Naive thymus-derived CD8-positive, alpha-beta T cell (primary cell): Measurements from ENCODE around the gene DLG5. TPM values are rescaled to one million over a fixed set of nuclear protein-coding genes. Genes with fewer than 3 reads are reported as not detected.

ENCODE experiments used
- ATAC-seq, 2 donors: fragments of 150-1000 bp; cut with Tn5 transposase in 1 of 2; sonication (Bioruptor Pico), chemical (Tn5 transposase) in 1 of 2; 1 replicate in 1 of 2; 2 replicates in 1 of 2; pipeline ENCODE4 v1.10.0; 2021; ENCODE audit warnings: mild to moderate bottlenecking in 2 of 2, moderate library complexity in 2 of 2
- POLR2A ChIA-PET: fragments of 350-600 bp; sonication (Branson Sonifier 250); formaldehyde crosslinking; loops from one replicate; lab custom pipeline; 2021; ENCODE audit warnings: antibody characterized with exemption; lab: Charles Lee
- DNase-seq, 10 donors: peaks; one replicate each; pipeline versions ENCODE4 v3.0.0 to v3.0.0-alpha.2; 2020 to 2022
- H3K27ac Mint-ChIP-seq, 10 donors: one replicate each; pipeline ENCODE4 v1.8.0; 2020 to 2022; ENCODE audit warnings: mild to moderate bottlenecking in 10 of 10, mixed read lengths in 10 of 10, moderate library complexity in 4 of 10, inconsistent platforms in 1 of 10
- H3K27me3 Mint-ChIP-seq, 5 donors: one replicate each; pipeline ENCODE4 v1.8.0; 2021 to 2022; ENCODE audit warnings: mixed read lengths in 5 of 5
- H3K36me3 Mint-ChIP-seq, 3 donors: one replicate each; pipeline ENCODE4 v1.8.0; 2020 to 2022; ENCODE audit warnings: mixed read lengths in 3 of 3, mild to moderate bottlenecking in 2 of 3, inconsistent platforms in 1 of 3
- H3K4me1 Mint-ChIP-seq, 4 donors: one replicate each; pipeline ENCODE4 v1.8.0; 2021 to 2022; ENCODE audit warnings: mixed read lengths in 4 of 4
- H3K4me3 Mint-ChIP-seq, 10 donors: one replicate each; pipeline ENCODE4 v1.8.0; 2020 to 2022; ENCODE audit warnings: mild to moderate bottlenecking in 10 of 10, mixed read lengths in 10 of 10, moderate library complexity in 6 of 10, inconsistent platforms in 1 of 10
- H3K9me3 Mint-ChIP-seq, 9 donors: one replicate each; pipeline ENCODE4 v1.8.0; 2020 to 2022; ENCODE audit warnings: mixed read lengths in 9 of 9, mild to moderate bottlenecking in 3 of 9, inconsistent platforms in 1 of 9, moderate library complexity in 1 of 9
- polyA plus RNA-seq, 3 donors: library from polyadenylated mRNA; unstranded; fragments of 300-500 nt; fragmentation: Illumina TruSeq; gene quantifications; one replicate each; pipeline ENCODE4 v1.2.3, GENCODE V29; 2021
- total RNA-seq, 8 experiments: library from RNA in 2 of 8; stranded (reverse) in 2 of 8; gene quantifications; one replicate each; pipeline ENCODE4 v1.2.3 and lab custom pipeline; 2021 to 2026

DLG5 gene
- total and polyA plus RNA-seq, 5 experiments from 2014 or later = 0.04 to 0.55 (median 0.42) TPM; not detected in 1

GRCh38 chr10:77807706-77808105 is 118.8 kb downstream of the DLG5 start:
- no peak for ATAC-seq
- no peak overlapping the region for H3K27ac Mint-ChIP-seq
- POLR2A ChIA-PET = no interaction called here
- no peaks in the 10 kb centered on the region for H3K27me3 Mint-ChIP-seq
- no peak overlapping the region for H3K4me3 Mint-ChIP-seq
- H3K36me3 Mint-ChIP-seq = no peaks in the 10 kb centered on the region
- DNase-seq = no peak
- H3K4me1 Mint-ChIP-seq = no peaks in the 10 kb centered on the region
- no peaks in the 10 kb centered on the region for H3K9me3 Mint-ChIP-seq

DNA sequence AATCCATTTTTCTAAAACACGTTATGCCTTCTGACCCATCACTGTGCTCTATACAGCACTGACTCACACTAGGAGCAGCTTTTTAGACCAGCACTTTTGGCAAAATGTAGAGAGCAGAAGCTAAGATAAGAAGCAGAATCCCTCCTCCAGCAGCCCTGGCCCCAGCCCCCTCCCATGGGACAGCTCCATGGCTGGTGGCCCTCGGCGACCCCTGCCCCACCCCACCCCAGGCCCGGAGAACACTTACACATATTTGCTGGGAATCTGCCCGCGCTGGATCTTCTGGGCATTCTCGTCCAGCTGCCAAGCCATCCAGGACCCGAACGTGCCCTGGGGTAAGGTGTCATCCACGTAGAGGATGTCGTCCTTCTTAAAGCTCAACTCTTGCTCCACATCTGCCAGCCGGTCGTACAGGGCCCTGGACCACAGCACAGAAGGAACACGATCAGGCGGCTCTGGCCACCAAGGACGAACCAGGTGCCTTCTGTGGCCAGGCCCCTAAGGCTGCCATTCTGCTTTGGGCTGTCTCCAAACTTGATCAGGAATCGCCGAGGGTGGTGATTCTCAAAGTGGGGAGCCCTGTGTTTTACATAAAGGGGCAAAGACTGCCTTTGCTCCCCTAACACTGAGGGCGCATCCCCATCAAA is 119.9 kb downstream of the DLG5 start:
- Mint-ChIP-seq H3K4me1 (peaks cover 0 to 7% (median 2%) of the 10 kb centered on the region in 4 donors), H3K27me3 (no peaks in the 10 kb centered on the region), H3K27ac (no peak overlapping the region), H3K4me3 (no peak overlapping the region), H3K9me3 (no peaks in the 10 kb centered on the region), H3K36me3 (no peaks in the 10 kb centered on the region)
- ATAC-seq (no peak), DNase-seq (no peak)
- POLR2A ChIA-PET = no interaction called here

- POLR2A ChIA-PET = no interaction called here
- no peak for DNase-seq
- H3K4me1 Mint-ChIP-seq = peaks cover 7 to 16% (median 10%) of the 10 kb centered on the region in 4 donors
Observed at GRCh38 chr10:77805676-77806075, 120.9 kb downstream of the DLG5 start.

DNA sequence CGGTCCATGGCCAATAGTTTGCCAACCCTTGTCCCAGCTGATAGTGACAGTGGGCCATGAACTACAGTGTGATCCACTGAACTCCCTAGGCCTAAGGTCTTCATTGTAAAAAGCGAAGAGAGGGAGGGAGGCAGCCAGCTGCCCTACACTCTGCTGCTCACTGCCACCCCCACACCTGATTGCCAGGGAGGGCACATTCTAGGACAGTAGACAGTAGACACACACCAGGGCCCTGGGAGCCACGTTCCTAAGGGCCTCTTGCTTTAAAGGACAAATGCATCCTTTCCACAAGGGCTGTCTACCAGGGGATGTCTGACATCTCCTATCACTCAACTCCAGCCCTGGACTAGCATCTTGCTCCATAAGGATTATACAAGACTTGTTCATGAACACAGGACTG is 122.2 kb downstream of the DLG5 start:
- no peak overlapping the region for H3K27ac Mint-ChIP-seq
- POLR2A ChIA-PET = no interaction called here
- H3K27me3 Mint-ChIP-seq = no peaks in the 10 kb centered on the region
- DNase-seq (no peak), ATAC-seq (no peak)
- H3K4me1 Mint-ChIP-seq = peaks cover 7 to 18% (median 10%) of the 10 kb centered on the region in 4 donors
- no peaks in the 10 kb centered on the region for H3K36me3 Mint-ChIP-seq
- H3K4me3 Mint-ChIP-seq = no peak overlapping the region
- H3K9me3 Mint-ChIP-seq = no peaks in the 10 kb centered on the region

More at GRCh38 chr10:77805676-77806075, 120.9 kb downstream of the DLG5 start:
- Mint-ChIP-seq H3K9me3 (no peaks in the 10 kb centered on the region), H3K27ac (no peak overlapping the region), H3K36me3 (no peaks in the 10 kb centered on the region), H3K27me3 (no peaks in the 10 kb centered on the region), H3K4me3 (no peak overlapping the region)
- no peak for ATAC-seq

DNA sequence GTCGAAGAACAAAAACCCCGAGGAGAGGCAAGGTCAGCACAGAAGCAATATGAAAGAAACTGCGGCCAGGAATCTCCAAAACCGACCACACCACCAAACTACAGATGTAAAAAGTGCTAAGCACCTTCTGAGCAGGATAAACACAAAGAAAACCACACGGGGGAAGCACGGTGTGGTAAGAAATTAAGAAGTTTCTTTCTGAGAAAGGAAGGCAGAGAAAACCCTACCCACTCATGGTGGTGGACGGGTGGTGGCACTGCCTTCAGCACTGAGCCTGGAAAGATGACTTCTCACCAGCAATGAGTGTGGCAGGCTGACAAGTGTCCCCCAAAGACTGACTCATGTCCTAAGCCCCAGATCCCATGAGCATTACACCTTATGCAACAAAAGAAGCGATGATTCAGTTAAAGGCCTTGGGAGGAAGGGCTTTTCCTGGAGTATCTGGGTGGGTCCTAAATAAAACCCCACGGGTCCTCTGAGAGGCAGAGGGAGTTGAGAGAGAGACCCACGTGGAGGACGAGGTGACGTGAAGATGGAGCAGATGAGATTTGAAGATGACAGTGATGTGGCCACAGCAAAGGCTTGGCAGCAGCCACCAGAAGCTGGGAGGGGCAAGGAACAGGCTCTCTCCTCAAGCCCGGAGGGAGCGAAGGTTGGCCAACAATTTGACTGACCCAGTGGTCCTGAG is 124.9 kb downstream of the DLG5 start:
- peaks cover 7 to 18% (median 10%) of the 10 kb centered on the region in 4 donors for H3K4me1 Mint-ChIP-seq
- ATAC-seq (peak; percentile 67 to 78), DNase-seq (peak in 4 of 10 donors; percentile 5 to 45 (median 10))
- peak overlapping the region in 5 of 10 donors; percentile 23 to 53 (median 43) for H3K27ac Mint-ChIP-seq
- POLR2A ChIA-PET = no interaction called here
- no peaks in the 10 kb centered on the region for H3K36me3 Mint-ChIP-seq
- no peaks in the 10 kb centered on the region for H3K9me3 Mint-ChIP-seq
- H3K4me3 Mint-ChIP-seq = peak overlapping the region in 1 of 10 donors; percentile 12
- peaks cover 0 to 10% (median 2%) of the 10 kb centered on the region in 5 donors for H3K27me3 Mint-ChIP-seq

GRCh38 chr10:77800738-77801266 is 125.8 kb downstream of the DLG5 start:
- H3K9me3 Mint-ChIP-seq = no peaks in the 10 kb centered on the region
- ATAC-seq = no peak
- H3K36me3 Mint-ChIP-seq = no peaks in the 10 kb centered on the region
- no peak for DNase-seq
- peaks cover 0 to 10% (median 3%) of the 10 kb centered on the region in 5 donors for H3K27me3 Mint-ChIP-seq
- POLR2A ChIA-PET = no interaction called here
- peak overlapping the region in 4 of 10 donors; percentile 23 to 46 (median 32) for H3K27ac Mint-ChIP-seq
- peaks cover 7 to 18% (median 10%) of the 10 kb centered on the region in 4 donors for H3K4me1 Mint-ChIP-seq
- peak overlapping the region in 1 of 10 donors; percentile 1 for H3K4me3 Mint-ChIP-seq

- peaks cover 7 to 18% (median 10%) of the 10 kb centered on the region in 4 donors for H3K4me1 Mint-ChIP-seq
- H3K27ac Mint-ChIP-seq = peak overlapping the region in 1 of 10 donors; percentile 51
- peaks cover 0 to 10% (median 3%) of the 10 kb centered on the region in 5 donors for H3K27me3 Mint-ChIP-seq
- no peaks in the 10 kb centered on the region for H3K9me3 Mint-ChIP-seq
- no peak overlapping the region for H3K4me3 Mint-ChIP-seq
- DNase-seq = no peak
- POLR2A ChIA-PET = no interaction called here
- H3K36me3 Mint-ChIP-seq = no peaks in the 10 kb centered on the region
- ATAC-seq = no peak
Observed at GRCh38 chr10:77800320-77800719, 126.2 kb downstream of the DLG5 start.

GRCh38 chr10:77799352-77799751 is 127.2 kb downstream of the DLG5 start:
- DNase-seq (no peak), ATAC-seq (no peak)
- Mint-ChIP-seq H3K27me3 (peaks cover 0 to 10% (median 3%) of the 10 kb centered on the region in 5 donors), H3K9me3 (no peaks in the 10 kb centered on the region), H3K27ac (peak overlapping the region in 1 of 10 donors; percentile 51), H3K4me1 (peaks cover 7 to 18% (median 10%) of the 10 kb centered on the region in 4 donors), H3K4me3 (no peak overlapping the region), H3K36me3 (no peaks in the 10 kb centered on the region)
- POLR2A ChIA-PET = no interaction called here

DNA sequence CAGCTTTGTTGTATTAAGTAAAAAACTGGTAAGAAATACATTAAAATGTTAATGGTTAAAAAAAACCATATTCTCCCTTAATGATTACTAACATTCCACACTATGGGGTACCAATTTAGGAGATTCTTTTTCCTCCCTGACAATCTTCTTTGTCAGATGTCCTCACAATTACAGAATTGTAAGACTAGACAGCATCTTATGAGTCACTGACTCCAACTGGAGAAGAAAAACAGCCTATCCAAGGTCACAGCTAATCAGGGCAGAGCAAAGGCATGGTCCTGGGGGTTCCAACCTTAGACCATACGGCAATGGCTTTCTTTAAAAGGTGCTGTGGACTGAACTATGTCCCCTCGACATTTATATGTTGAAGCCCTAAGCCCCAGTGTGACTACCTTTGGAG is 127.6 kb downstream of the DLG5 start:
- POLR2A ChIA-PET = no interaction called here
- peaks cover 7 to 18% (median 10%) of the 10 kb centered on the region in 4 donors for H3K4me1 Mint-ChIP-seq
- no peak overlapping the region for H3K27ac Mint-ChIP-seq
- no peaks in the 10 kb centered on the region for H3K9me3 Mint-ChIP-seq
- no peak overlapping the region for H3K4me3 Mint-ChIP-seq
- no peak for ATAC-seq
- H3K27me3 Mint-ChIP-seq = peaks cover 0 to 10% (median 3%) of the 10 kb centered on the region in 5 donors
- H3K36me3 Mint-ChIP-seq = no peaks in the 10 kb centered on the region
- no peak for DNase-seq

DNA sequence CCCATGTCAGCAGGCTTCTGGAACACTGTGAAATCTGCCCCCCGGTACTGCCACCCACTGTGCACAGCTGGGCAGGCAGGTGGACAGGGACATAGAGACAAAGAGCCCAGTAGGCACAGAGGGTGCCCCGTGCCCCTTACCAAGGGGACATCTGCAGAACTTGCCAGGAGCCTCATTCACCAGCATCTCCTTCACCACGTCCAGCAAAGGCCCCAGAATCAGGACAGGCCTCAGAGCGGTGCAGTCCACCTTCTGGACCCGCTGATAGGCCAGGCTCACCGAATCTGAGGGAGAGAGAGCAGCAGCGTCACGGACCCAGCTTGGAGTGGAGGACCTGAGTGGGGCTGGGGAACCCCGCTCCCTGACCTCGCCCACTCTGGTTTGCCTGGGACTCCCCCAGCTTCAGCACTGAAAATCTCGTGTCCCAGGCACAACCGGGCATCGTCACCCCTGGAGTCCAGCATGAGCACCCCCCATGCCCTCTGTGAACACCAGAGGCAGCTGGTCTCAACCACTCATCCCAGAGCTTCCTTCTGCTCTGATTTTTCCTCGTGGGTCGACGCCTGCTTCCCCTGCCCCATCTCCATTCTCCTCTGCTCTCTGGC is 130.1 kb downstream of the DLG5 start:
- H3K27ac Mint-ChIP-seq = no peak overlapping the region
- no peak for ATAC-seq
- H3K4me3 Mint-ChIP-seq = no peak overlapping the region
- H3K9me3 Mint-ChIP-seq = no peaks in the 10 kb centered on the region
- peaks cover 0 to 10% (median 3%) of the 10 kb centered on the region in 5 donors for H3K27me3 Mint-ChIP-seq
- POLR2A ChIA-PET = no interaction called here
- DNase-seq = peak in 1 of 10 donors; percentile 23
- H3K4me1 Mint-ChIP-seq = peaks cover 4 to 9% (median 7%) of the 10 kb centered on the region in 4 donors
- H3K36me3 Mint-ChIP-seq = no peaks in the 10 kb centered on the region

DNA sequence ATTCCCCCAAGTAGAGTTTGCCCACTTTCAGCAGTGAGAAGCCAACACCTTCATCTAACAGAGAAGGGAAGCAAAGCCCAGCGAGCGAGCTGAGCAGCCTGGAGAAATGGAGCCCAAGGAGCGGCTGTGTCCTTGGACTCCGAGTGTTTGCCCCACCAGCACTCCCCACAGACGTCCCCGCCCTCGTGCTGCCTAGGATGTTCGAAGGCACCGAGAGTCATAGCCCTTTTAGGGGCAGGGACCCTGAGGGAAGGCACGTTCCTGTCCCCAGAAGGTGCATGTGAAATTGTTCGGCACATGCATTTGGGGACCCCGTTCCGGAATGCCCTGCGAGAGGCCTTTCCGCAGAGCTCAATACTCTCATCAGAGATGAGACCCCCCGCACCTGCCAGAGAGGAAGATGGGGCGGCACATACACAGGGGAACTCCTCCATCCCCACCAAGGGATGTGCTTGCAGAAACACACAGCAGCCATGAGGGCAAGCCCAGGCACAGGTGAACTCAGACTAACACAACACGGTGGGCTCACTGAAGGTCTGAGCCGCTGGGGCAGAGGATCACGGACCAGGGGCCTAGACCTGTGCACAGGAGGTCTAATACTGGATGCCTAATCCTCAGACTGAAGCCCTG is 131.0 kb downstream of the DLG5 start:
- DNase-seq = no peak
- H3K27me3 Mint-ChIP-seq = peaks cover 0 to 10% (median 3%) of the 10 kb centered on the region in 5 donors
- H3K36me3 Mint-ChIP-seq = no peaks in the 10 kb centered on the region
- no peak overlapping the region for H3K27ac Mint-ChIP-seq
- H3K9me3 Mint-ChIP-seq = no peaks in the 10 kb centered on the region
- no peak for ATAC-seq
- peaks cover 0 to 2% (median 0%) of the 10 kb centered on the region in 4 donors for H3K4me1 Mint-ChIP-seq
- POLR2A ChIA-PET = no interaction called here
- no peak overlapping the region for H3K4me3 Mint-ChIP-seq

DNA sequence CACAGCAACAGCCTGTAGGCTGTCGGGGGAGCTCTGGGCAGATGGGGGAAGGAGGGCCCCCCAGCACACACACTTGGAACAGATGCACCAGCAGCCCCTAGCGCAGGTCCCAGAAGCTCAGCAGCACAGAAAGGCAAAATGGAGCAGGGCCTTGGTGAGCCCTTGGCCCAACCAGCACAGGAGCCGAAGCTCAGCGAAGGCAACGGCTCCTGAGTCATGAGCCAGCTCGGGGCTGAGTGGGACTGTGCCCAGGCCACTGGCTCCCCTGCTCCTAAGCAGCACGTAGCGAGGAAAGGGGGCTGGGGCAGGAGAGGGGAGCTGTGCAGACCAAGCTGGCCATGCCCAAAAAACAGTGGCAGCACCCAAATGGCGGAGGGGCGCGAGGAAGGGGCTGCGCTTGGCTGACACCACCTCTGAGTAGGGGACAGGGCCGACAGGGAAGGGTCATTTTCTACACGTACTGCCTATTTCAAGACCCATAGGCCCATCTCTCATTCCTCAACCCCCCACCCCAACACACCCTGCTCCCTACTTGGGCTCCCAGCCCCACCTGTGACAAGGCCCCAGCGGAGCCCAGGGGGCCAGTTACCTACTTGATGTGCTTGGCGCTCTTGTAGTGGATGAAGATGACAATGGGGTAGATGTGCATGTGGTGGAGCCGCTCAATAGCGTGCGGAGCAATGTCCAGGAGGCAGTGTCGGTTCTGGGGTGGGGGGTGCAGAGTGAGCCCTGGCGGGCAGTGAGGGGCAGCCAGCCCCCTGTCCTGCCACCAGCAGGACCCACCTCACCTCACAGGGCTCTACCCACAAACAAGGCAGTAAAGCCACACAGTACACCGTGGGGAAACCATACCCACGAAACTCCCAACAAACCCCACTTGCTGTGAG is 132.1 kb downstream of the DLG5 start:
- H3K27ac Mint-ChIP-seq = no peak overlapping the region
- no peak for ATAC-seq
- no peaks in the 10 kb centered on the region for H3K36me3 Mint-ChIP-seq
- H3K27me3 Mint-ChIP-seq = peaks cover 0 to 10% (median 3%) of the 10 kb centered on the region in 5 donors
- H3K4me3 Mint-ChIP-seq = no peak overlapping the region
- peaks cover 0 to 1% (median 0%) of the 10 kb centered on the region in 4 donors for H3K4me1 Mint-ChIP-seq
- POLR2A ChIA-PET = no interaction called here
- no peaks in the 10 kb centered on the region for H3K9me3 Mint-ChIP-seq
- no peak for DNase-seq
